ENCODE data around the gene ZBTB22.
"Not testable (repeated sequence)": the region's sequence is repeated elsewhere in the genome, so short reads cannot be mapped to it uniquely, and the experiment has no call there.

DNA sequence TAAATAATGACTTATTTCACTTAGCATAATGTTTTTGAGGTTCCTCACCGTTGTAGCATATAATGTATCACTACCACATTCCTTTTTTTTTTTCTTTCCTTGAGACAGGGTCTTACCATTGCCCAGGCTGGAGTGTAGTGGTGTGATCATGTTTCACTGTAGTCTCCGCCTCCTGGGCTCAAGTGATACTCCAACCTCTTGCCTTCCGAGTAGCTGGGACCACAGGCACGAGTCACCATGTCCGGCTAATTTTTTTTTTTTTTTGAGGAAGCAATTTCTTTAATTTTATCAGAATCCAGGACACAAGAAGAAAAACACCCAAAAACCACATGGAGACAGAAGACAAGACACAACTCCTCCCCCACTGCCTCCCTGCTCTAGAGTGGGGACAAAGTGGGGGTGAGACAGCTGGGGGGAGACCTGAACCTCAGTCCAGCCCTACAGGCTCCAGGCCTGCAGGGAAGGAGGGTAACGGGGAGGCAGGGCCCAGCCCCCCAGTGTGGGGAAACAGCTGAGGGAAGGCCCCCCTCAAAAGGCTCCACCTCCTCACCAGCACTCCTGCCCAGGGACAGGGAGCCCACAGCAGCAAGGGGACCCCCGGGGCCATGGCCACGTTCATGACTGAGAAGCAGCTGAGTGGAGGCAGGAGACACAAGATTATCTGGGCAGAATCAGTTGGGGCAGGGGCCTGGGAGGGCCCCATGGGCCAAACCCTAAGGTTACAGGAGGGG lies 47.1 kb upstream of the ZBTB22 start:
- TF ChIP-seq, protein P1, sequence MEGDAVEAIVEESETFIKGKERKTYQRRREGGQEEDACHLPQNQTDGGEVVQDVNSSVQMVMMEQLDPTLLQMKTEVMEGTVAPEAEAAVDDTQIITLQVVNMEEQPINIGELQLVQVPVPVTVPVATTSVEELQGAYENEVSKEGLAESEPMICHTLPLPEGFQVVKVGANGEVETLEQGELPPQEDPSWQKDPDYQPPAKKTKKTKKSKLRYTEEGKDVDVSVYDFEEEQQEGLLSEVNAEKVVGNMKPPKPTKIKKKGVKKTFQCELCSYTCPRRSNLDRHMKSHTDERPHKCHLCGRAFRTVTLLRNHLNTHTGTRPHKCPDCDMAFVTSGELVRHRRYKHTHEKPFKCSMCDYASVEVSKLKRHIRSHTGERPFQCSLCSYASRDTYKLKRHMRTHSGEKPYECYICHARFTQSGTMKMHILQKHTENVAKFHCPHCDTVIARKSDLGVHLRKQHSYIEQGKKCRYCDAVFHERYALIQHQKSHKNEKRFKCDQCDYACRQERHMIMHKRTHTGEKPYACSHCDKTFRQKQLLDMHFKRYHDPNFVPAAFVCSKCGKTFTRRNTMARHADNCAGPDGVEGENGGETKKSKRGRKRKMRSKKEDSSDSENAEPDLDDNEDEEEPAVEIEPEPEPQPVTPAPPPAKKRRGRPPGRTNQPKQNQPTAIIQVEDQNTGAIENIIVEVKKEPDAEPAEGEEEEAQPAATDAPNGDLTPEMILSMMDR (IDR thresholded peaks at IDR 0.05; ENCODE audit: poor library complexity, severe bottlenecking): not testable (repeated sequence)
- TF ChIP-seq EP300 (conservative IDR thresholded peaks at IDR 0.05; ENCODE audit: poor library complexity, severe bottlenecking); TAF1 (IDR thresholded peaks at IDR 0.05; ENCODE audit: low read depth); EZH2 (IDR thresholded peaks at IDR 0.05; ENCODE audit: borderline replicate concordance, insufficient read depth, low read length, poor library complexity, severe bottlenecking): not testable (repeated sequence)
